Breast epithelium (tissue), 3 donors: ENCODE measurements around the gene VPS13D.

Experiments used
- CTCF ChIP-seq, 3 donors: fragments of 450-650 bp; IDR thresholded peaks; one replicate each; pipeline ENCODE4 v1.5.1; 2016 to 2017; ENCODE audit warnings: antibody characterized with exemption in 3 of 3, mild to moderate bottlenecking in 3 of 3, moderate library complexity in 3 of 3
- POLR2A ChIP-seq: fragments of 450-650 bp; IDR thresholded peaks from one replicate; pipeline ENCODE4 v1.6.1; 2016; ENCODE audit warnings: antibody characterized with exemption, mild to moderate bottlenecking, moderate library complexity

DNA sequence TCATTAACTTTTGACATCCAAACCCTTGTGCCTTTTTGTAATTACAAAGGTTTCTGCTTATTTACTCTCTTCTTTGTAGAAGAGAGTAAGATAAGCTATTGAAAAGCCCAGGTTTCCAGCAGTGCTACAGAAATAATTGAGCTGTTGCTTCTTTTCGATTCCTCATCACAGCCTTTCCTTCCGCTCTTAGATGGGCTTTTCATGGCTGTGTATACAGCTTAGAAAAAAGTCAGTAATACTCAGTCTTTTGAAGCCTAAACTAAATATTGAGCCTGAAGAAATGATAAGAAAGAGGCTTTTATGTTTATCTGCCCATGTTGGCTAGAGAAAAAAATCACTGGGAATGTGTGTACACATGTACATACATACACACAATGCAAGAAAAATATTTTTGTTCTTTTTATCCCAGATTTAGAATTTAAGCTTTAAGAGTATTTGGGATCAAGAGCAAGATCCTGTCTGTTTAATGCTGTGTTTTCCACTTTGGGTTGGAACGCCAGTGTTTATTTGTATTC, 172.4 kb downstream of the VPS13D start:
- TF ChIP-seq CTCF (IDR thresholded peaks at IDR 0.05): no peak
- no peak for TF ChIP-seq POLR2A
